Lower leg skin (tissue), 3 donors: ENCODE results near the gene MME.

ENCODE experiments used
- POLR2A ChIP-seq, 2 donors: fragments of 450-650 bp; IDR thresholded peaks; one replicate each; pipeline ENCODE4 v1.6.1; 2016 to 2017; ENCODE audit warnings: antibody characterized with exemption in 2 of 2, mild to moderate bottlenecking in 1 of 2, moderate library complexity in 1 of 2
- TF ChIP-seq, protein P1 (sequence below), 3 donors: fragments of 450-650 bp; IDR thresholded peaks; one replicate each; pipeline ENCODE4 v1.5.1; 2016; ENCODE audit warnings: antibody characterized with exemption in 3 of 3, mild to moderate bottlenecking in 3 of 3, moderate library complexity in 2 of 3

- TF ChIP-seq, protein P1, sequence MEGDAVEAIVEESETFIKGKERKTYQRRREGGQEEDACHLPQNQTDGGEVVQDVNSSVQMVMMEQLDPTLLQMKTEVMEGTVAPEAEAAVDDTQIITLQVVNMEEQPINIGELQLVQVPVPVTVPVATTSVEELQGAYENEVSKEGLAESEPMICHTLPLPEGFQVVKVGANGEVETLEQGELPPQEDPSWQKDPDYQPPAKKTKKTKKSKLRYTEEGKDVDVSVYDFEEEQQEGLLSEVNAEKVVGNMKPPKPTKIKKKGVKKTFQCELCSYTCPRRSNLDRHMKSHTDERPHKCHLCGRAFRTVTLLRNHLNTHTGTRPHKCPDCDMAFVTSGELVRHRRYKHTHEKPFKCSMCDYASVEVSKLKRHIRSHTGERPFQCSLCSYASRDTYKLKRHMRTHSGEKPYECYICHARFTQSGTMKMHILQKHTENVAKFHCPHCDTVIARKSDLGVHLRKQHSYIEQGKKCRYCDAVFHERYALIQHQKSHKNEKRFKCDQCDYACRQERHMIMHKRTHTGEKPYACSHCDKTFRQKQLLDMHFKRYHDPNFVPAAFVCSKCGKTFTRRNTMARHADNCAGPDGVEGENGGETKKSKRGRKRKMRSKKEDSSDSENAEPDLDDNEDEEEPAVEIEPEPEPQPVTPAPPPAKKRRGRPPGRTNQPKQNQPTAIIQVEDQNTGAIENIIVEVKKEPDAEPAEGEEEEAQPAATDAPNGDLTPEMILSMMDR (IDR thresholded peaks at IDR 0.05) = no peak
- no peak for TF ChIP-seq POLR2A (IDR thresholded peaks at IDR 0.05)
These were observed 712 bp upstream of the MME start for GRCh38 chr3:155079468-155079745.
